H4 (cell line): ENCODE measurements around the gene ERCC6L2. TPM values are rescaled to one million over a fixed set of nuclear protein-coding genes. Genes with fewer than 3 reads are reported as not detected.

Experiments used
- DNase-seq: peaks from one replicate; pipeline ENCODE4 v3.0.0-alpha.2; 2015; ENCODE audit warnings: low spot score
- total RNA-seq: library from RNA; depleted of rRNA; stranded (reverse); fragments of >200 nt; shearing (Covaris generic); gene quantifications from 2 replicates; pipeline ENCODE4 v1.2.3, GENCODE V29; 2014; rRNA removed

The ERCC6L2 gene, protein sequence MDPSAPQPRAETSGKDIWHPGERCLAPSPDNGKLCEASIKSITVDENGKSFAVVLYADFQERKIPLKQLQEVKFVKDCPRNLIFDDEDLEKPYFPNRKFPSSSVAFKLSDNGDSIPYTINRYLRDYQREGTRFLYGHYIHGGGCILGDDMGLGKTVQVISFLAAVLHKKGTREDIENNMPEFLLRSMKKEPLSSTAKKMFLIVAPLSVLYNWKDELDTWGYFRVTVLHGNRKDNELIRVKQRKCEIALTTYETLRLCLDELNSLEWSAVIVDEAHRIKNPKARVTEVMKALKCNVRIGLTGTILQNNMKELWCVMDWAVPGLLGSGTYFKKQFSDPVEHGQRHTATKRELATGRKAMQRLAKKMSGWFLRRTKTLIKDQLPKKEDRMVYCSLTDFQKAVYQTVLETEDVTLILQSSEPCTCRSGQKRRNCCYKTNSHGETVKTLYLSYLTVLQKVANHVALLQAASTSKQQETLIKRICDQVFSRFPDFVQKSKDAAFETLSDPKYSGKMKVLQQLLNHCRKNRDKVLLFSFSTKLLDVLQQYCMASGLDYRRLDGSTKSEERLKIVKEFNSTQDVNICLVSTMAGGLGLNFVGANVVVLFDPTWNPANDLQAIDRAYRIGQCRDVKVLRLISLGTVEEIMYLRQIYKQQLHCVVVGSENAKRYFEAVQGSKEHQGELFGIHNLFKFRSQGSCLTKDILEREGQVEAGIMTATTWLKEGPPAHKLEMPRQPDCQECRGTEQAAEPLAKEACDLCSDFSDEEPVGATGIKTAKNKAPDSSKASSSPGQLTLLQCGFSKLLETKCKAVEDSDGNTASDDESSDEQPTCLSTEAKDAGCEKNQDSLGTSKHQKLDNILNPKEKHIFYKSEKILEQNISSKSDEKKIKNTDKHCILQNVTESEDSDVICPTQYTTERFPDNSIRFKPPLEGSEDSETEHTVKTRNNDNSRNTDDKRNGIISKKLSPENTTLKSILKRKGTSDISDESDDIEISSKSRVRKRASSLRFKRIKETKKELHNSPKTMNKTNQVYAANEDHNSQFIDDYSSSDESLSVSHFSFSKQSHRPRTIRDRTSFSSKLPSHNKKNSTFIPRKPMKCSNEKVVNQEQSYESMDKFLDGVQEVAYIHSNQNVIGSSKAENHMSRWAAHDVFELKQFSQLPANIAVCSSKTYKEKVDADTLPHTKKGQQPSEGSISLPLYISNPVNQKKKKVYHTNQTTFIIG (N-terminal part only)
- 30.8 and 37.7 TPM in 2 replicates for total RNA-seq

- DNase-seq: peak; percentile 97
Measured at GRCh38 chr9:95875305-95876137, at the start of gene ERCC6L2. TSS of gene ERCC6L2 (plus strand) at chr9:95875691. CDS start at chr9:95876039, 348 bp downstream.

DNA sequence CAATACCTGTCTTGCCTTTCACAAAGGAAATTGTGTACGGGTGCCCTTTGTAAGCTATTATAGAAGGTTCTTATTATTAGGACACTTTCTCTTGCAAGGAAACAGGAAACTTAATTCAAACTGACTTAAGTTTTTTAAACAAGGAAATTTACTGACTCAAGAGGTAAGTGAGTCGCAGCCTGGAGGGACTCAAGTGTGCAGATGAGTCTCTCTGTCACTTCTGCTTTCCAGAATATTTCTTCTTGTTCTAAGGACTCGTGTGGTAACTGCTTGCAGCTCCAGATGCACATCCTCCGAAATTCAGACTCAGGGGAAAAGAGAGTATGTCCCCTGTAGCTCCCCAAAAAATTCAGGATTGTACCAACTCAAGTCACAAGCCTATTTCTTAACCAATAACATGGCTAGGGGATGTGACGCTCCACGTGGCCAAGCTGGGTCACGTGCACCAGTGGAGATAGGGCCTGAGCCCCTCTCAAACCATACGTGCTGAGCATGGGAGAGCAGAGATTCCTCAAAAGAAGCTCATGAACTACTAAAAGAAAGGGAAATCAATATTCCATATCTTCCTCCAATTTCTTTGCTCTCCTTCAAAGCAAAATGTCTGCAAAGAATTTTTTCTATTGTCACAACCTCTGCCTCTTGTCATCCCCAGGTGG lies 49.2 kb upstream of the ERCC6L2 start:
- no peak for DNase-seq

DNA sequence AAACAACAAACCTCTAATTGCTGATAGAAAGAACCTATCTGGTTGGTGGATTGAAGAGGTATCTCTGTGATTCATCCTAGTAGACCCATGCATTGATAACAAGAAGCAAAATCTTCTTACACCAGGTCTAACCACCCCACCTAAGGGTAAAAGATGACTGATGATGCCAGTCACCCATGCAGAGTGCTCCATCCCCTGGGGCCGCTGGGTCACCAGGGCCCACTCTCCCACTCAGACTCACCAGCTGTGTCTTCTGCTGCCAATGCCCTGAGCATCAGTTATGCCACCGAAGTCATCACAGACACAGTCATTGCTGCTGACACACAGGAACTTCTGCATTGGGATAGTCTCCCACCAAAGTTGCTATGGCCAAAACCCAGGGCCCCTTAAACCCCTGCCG lies 44.7 kb upstream of the ERCC6L2 start:
- no peak for DNase-seq

- no peak for DNase-seq
Measured at GRCh38 chr9:95831810-95832209, 43.7 kb upstream of the ERCC6L2 start.

GRCh38 chr9:95833546-95834178 lies 41.8 kb upstream of the ERCC6L2 start:
- no peak for DNase-seq

- DNase-seq: peak; percentile 56
Measured at GRCh38 chr9:95834281-95834907, 41.1 kb upstream of the ERCC6L2 start.

DNA sequence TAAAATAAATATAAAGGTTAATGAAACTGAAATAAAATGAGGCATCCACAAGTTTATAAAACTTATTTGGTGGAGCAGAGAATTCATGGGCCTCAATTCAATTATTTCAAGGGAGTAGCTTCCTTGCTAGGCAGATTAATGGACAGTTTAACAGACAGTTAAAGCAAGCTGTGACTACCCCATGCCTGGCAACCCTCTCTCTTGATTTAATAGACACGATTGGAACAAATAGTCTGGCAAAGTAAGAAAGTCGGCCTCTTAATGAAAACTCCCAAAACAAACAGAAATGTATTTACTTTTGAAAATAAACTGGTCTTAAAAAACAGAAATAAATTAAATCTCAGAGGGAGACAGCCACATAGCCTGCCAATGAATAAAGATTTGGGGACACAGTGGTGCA lies 40.1 kb upstream of the ERCC6L2 start:
- DNase-seq: no peak

DNA sequence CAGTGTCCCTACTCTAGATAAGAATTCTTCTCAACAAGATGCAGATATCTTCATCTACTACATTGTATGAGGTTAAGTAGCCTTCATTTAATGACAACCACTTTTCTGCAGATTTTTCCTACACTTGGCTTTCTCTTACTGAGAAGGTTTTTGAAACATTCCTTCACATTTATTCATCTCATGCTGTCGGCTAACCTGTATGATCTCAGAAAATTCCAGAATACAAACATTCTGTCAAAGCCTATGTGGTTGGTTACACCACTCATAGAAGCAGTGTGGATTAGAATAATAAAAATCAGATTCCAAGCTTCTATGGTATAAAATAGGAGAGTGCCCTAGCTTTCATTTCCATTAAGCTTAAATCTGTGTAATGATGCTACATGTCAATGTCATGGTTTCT lies 39.4 kb upstream of the ERCC6L2 start:
- DNase-seq: no peak

- DNase-seq: no peak
Measured at GRCh38 chr9:95839012-95839411, 36.5 kb upstream of the ERCC6L2 start.

DNA sequence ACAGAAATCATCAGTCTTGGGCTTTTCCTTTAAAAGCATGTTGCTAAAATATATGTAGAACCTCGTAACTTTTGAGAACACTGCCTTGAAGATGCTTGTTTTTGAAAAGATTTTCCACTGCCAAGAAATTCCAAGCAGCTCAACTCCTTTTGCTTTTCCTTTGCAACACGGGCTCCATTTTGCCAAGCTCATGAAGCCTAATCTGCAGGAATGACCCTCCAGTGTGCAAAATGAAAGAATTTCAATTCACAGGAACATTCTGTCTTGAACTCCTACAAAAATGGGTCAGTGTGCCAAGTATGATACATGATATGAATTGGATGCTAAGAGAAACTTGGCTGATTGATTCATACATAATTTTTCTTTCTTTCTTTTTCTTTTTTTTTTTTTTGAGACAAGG lies 35.4 kb upstream of the ERCC6L2 start:
- no peak for DNase-seq

GRCh38 chr9:95841377-95841776 lies 34.1 kb upstream of the ERCC6L2 start:
- no peak for DNase-seq

- DNase-seq: no peak
Measured at GRCh38 chr9:95845751-95846150, 29.7 kb upstream of the ERCC6L2 start.

DNA sequence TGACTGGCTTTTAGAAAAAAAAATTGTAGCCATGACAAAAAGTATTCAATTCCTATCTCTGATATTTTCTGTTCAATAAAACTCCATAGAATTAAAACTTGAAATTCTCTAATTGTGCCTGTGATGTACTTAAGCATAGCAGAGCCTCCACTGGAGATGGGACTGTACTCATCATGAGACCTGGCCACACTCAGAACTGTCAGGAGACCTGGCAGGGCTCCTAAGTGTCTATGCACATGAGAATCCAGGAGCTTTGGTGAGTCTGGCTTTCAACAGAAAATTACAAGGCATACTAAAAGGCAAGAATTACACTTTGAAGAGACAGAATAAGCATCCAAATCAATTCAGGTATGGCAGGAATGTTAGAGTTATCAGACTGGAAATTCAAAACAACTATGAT lies 26.7 kb upstream of the ERCC6L2 start:
- no peak for DNase-seq

GRCh38 chr9:95852059-95853032 lies 23.1 kb upstream of the ERCC6L2 start:
- DNase-seq: no peak

DNA sequence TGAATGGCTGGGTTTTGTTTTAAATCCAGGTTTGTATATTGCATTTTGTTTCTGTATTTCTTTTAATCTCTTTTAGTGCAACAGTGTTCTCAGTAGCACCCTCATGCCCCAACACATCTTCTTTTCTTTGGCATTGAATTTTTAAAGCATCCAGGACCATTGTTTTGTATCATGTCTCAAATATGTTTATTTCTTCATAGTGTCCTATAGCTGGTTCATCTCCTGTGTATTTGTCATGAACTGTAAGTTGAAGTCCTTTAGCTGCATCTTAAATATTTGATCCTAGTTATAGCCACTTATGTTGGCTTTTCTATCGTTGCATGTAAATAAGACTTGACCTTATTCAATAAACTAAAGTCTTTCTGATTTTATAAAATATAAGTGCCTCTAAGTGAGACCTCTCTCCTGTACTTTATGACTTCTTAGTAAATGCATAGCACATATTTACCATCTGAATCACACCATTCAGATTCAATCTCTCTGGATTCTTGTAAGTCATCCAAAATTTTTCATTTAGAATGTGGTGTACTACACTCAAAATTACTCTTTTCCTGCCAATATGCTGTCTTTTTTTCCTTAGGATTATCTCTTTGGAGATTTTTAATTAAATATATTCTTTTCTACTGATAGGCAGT lies 21.0 kb upstream of the ERCC6L2 start:
- no peak for DNase-seq

GRCh38 chr9:95855961-95856360 lies 19.5 kb upstream of the ERCC6L2 start:
- no peak for DNase-seq

DNA sequence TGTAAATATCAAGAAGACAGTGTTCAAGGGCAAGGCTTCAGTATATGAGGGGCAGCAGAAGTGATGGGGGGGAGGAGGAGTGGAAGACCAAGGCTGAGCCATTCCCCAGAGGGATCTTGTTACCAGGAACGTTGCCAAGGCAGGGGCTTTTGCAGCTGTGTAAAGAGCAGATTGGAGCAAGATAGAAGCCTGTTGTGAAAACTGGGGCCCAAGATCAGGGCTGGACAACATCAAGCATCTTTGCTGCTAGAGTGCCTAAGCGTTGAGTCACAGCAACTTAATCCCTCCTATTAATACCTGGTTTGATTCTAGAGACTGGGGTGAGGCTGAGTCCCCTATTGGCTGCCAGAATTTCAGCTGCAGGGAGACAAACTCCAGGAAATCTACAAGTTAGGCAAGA lies 18.4 kb upstream of the ERCC6L2 start:
- peak; percentile 19 for DNase-seq

- no peak for DNase-seq
Measured at GRCh38 chr9:95857896-95858295, 17.6 kb upstream of the ERCC6L2 start.
